ENCODE data around the gene GPR78. TPM values are rescaled to one million over a fixed set of nuclear protein-coding genes. Genes with fewer than 3 reads are reported as not detected.
A peak's percentile ranks its signal among the peaks of the same experiment; 100 is the strongest.

The GPR78 gene
- total RNA-seq, 1 donor from 2014 or later, result 3.2 TPM

DNA sequence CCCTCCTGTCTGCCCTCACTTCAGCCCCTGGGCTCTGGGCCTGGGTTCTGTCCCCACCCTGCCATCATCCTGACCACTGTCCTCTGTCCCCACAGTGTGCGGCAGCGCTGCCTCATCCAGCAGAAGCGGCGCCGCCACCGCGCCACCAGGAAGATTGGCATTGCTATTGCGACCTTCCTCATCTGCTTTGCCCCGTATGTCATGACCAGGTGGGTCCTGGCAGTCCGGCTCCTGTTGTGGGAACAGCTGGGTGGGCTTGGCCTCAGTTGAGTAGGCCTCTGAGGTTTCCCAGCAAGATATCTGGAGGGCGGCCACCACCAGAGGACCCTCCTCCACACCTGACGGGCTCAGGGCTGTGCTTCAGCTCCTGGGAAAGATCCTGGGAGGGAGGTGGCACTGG is 2.2 kb downstream of the GPR78 start:
- no peaks in the 10 kb centered on the region for H3K9me3 Mint-ChIP-seq
- no peak overlapping the region for H3K4me3 Mint-ChIP-seq
- no peak overlapping the region for H3K27ac Mint-ChIP-seq
- H3K36me3 Mint-ChIP-seq, result no peaks in the 10 kb centered on the region
- peaks cover 5% of the 10 kb centered on the region for H3K4me1 Mint-ChIP-seq
- TF ChIP-seq, protein P1, sequence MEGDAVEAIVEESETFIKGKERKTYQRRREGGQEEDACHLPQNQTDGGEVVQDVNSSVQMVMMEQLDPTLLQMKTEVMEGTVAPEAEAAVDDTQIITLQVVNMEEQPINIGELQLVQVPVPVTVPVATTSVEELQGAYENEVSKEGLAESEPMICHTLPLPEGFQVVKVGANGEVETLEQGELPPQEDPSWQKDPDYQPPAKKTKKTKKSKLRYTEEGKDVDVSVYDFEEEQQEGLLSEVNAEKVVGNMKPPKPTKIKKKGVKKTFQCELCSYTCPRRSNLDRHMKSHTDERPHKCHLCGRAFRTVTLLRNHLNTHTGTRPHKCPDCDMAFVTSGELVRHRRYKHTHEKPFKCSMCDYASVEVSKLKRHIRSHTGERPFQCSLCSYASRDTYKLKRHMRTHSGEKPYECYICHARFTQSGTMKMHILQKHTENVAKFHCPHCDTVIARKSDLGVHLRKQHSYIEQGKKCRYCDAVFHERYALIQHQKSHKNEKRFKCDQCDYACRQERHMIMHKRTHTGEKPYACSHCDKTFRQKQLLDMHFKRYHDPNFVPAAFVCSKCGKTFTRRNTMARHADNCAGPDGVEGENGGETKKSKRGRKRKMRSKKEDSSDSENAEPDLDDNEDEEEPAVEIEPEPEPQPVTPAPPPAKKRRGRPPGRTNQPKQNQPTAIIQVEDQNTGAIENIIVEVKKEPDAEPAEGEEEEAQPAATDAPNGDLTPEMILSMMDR (IDR thresholded peaks at IDR 0.05; ENCODE audit: unreplicated experiment), result no peak
- peaks cover 67% of the 10 kb centered on the region for H3K27me3 Mint-ChIP-seq (ENCODE audit: low read depth)
- DNase-seq (ENCODE audit: low spot score in 2 of 2, unreplicated experiment in 2 of 2), result no peak

DNA sequence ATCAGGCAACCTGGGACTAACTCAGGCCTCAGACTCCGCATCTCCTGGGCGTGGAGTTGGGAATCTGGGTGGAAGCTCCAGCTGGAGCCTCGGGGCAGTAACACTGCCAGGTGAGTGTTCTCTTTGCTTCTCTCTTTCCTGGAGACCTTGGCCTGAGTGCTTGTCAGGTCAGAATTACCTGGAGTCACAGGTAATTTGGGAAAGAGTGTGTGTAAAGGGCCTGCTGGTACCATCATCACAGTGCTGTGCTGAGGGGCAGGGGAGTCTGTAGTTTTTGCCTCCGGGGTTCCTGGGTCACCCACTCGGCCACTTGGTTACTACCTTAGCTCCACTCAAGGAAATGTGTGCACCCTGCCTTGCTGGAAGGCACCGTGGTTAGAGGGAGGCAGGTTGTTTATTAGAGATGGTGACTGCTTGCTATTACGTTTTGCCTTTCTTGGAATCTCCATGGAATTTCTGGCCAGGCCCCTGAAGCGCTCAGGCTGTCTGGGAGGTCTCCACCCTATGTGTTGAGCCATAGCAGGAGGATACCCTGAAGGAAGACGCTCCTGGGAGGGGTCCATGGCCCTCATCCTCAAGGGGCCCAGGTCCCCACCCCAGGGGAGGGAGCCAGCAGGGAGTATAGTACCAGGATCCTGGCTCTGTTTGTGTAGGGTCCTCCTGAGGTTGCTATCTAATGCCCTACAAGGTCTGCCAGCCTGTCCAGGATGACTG is 2.9 kb downstream of the GPR78 start:
- TF ChIP-seq, protein P1 (IDR thresholded peaks at IDR 0.05; ENCODE audit: unreplicated experiment), result no peak
- Mint-ChIP-seq H3K4me3 (no peak overlapping the region), H3K36me3 (no peaks in the 10 kb centered on the region), H3K4me1 (peaks cover 5% of the 10 kb centered on the region), H3K9me3 (no peaks in the 10 kb centered on the region), H3K27me3 (ENCODE audit: low read depth) (peaks cover 63% of the 10 kb centered on the region), H3K27ac (no peak overlapping the region)
- DNase-seq (ENCODE audit: low spot score in 2 of 2, unreplicated experiment in 2 of 2), result no peak

DNA sequence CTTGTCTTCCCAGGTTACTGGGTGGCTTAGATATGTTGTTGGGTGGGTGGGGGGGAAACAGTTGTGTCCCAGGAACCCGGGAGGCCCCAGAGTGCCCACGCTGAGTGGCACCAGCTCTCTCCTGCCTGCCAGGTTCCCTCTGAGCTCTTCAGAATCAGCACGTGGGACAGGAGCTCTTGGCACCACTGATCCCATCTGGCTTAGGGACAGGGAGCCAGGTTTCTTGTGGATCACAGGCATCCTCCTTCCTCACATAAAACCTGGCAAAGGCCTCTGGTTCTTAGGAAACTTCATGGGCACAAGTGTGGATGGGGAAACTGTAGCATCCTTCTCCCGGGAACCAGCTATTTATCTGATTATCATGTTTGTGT is 3.4 kb downstream of the GPR78 start:
- DNase-seq (ENCODE audit: low spot score in 2 of 2, unreplicated experiment in 2 of 2), result no peak
- no peaks in the 10 kb centered on the region for H3K9me3 Mint-ChIP-seq
- H3K4me3 Mint-ChIP-seq, result no peak overlapping the region
- TF ChIP-seq, protein P1 (IDR thresholded peaks at IDR 0.05; ENCODE audit: unreplicated experiment), result no peak
- no peak overlapping the region for H3K27ac Mint-ChIP-seq
- no peaks in the 10 kb centered on the region for H3K36me3 Mint-ChIP-seq
- H3K4me1 Mint-ChIP-seq, result peaks cover 5% of the 10 kb centered on the region
- H3K27me3 Mint-ChIP-seq (ENCODE audit: low read depth), result peaks cover 60% of the 10 kb centered on the region

DNA sequence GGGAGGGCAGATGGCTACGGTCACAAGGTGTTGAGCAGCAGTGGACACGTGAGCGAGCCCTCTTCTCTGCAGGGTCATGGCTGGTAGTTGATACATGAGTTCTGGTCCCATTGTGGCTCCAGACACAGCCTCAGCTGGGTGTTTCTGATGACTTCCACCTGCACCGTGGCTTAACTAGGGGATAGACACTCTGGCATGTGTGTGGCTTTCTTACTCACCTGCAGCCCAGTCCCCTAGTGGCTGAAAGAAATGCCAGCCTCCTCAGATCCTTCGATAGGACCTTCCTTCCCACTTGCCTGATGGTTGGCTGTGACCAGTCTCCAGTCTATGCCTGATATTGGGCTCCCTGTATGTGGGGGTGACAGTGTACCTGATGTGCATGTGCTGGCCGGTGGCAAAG is 5.0 kb downstream of the GPR78 start:
- H3K4me1 Mint-ChIP-seq, result peaks cover 10% of the 10 kb centered on the region
- peaks cover 46% of the 10 kb centered on the region for H3K27me3 Mint-ChIP-seq (ENCODE audit: low read depth)
- no peak for DNase-seq (ENCODE audit: low spot score in 2 of 2, unreplicated experiment in 2 of 2)
- no peak overlapping the region for H3K27ac Mint-ChIP-seq
- no peaks in the 10 kb centered on the region for H3K9me3 Mint-ChIP-seq
- TF ChIP-seq, protein P1 (IDR thresholded peaks at IDR 0.05; ENCODE audit: unreplicated experiment), result peak; percentile 16
- no peak overlapping the region for H3K4me3 Mint-ChIP-seq
- no peaks in the 10 kb centered on the region for H3K36me3 Mint-ChIP-seq

DNA sequence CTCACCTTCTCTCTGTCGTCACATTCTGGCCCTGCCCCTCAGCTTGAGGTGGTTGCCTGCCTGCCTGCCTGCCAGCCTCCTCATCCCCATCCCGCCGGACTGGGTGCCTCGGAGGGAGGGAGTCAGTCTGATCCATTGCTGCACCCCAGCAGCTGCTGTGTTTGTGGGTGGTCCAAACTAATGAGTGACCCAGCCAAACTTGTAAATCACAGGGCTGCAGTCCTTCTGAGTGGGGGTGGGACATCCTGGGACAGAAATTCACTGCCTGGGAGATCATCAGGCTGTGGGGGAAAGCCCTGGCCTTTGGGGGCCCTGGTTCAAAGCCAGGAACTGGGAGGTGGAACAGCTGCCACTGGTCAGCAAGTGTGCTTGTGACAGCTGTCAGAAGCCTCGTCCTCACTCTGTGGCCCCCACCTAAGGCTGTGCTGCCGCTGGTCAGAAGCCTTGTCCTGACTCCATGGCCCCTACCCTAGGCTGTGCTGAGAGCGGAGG is 5.6 kb downstream of the GPR78 start:
- H3K27me3 Mint-ChIP-seq (ENCODE audit: low read depth), result peaks cover 40% of the 10 kb centered on the region
- no peak overlapping the region for H3K27ac Mint-ChIP-seq
- TF ChIP-seq, protein P1 (IDR thresholded peaks at IDR 0.05; ENCODE audit: unreplicated experiment), result no peak

More for the DNA sequence above, 5.6 kb downstream of the GPR78 start:
- no peak overlapping the region for H3K4me3 Mint-ChIP-seq
- DNase-seq (ENCODE audit: low spot score in 2 of 2, unreplicated experiment in 2 of 2), result no peak
- no peaks in the 10 kb centered on the region for H3K9me3 Mint-ChIP-seq
- no peaks in the 10 kb centered on the region for H3K36me3 Mint-ChIP-seq
- peaks cover 12% of the 10 kb centered on the region for H3K4me1 Mint-ChIP-seq
